GM23338 (cell line): Measurements from ENCODE around the gene CDKAL1. TPM values are rescaled to one million over a fixed set of nuclear protein-coding genes. Genes with fewer than 3 reads are reported as not detected.

Experiments
- ATAC-seq: fragments of 200-7000 bp; cut with Tn5 transposase; 3 replicates; pipeline ENCODE4 v1.9.1; 2020
- DNase-seq: peaks from one replicate; pipeline ENCODE4 v3.0.0-alpha.2; 2015; ENCODE audit warnings: low spot score
- H2AFZ ChIP-seq: fragments of 200-600 bp; sonication (generic); 2 replicates; pipeline ENCODE4 v1.8.0; 2016; ENCODE audit warnings: antibody characterized with exemption, mild to moderate bottlenecking, moderate library complexity
- H3F3A ChIP-seq: fragments of 200-600 bp; sonication (generic); replicated peaks from 2 replicates; pipeline ENCODE4 v1.8.0; 2017; ENCODE audit warnings: antibody characterized with exemption, mixed run types, low read depth
- H3K27ac ChIP-seq: fragments of 200-600 bp; sonication (generic); 2 replicates; pipeline ENCODE4 v1.6.1; 2016; ENCODE audit warnings: low read depth
- H3K27me3 ChIP-seq: fragments of 200-600 bp; sonication (generic); 2 replicates; pipeline ENCODE4 v1.8.0; 2016; ENCODE audit warnings: mild to moderate bottlenecking, mixed run types, moderate library complexity; ENCODE audit not compliant: insufficient read depth
- H3K36me3 ChIP-seq: fragments of 200-600 bp; sonication (generic); 2 replicates; pipeline ENCODE4 v1.8.0; 2016; ENCODE audit warnings: mild to moderate bottlenecking; ENCODE audit not compliant: insufficient read depth
- H3K4me1 ChIP-seq: fragments of 200-600 bp; sonication (generic); 2 replicates; pipeline ENCODE4 v1.8.0; 2016; ENCODE audit warnings: mild to moderate bottlenecking, moderate library complexity; ENCODE audit not compliant: insufficient read depth
- H3K4me2 ChIP-seq: fragments of 200-600 bp; sonication (generic); 2 replicates; pipeline ENCODE4 v1.7.1; 2017; ENCODE audit warnings: mixed run types
- H3K4me3 ChIP-seq: fragments of 200-600 bp; sonication (generic); 2 replicates; pipeline ENCODE4 v1.6.1; 2016; ENCODE audit warnings: mixed run types
- H3K79me2 ChIP-seq: fragments of 200-600 bp; sonication (generic); replicated peaks from 2 replicates; pipeline ENCODE4 v1.8.0; 2017; ENCODE audit warnings: mild to moderate bottlenecking; ENCODE audit not compliant: insufficient read depth
- H3K9me2 ChIP-seq: fragments of 200-600 bp; sonication (generic); 2 replicates; pipeline ENCODE4 v1.8.0; 2017; ENCODE audit not compliant: insufficient read depth
- H4K20me1 ChIP-seq: fragments of 200-600 bp; sonication (generic); replicated peaks from 2 replicates; pipeline ENCODE4 v1.8.0; 2017; ENCODE audit warnings: mild to moderate bottlenecking; ENCODE audit not compliant: insufficient read depth
- H3K27ac Mint-ChIP-seq: 2 replicates; pipeline ENCODE4 v1.8.0; 2020; ENCODE audit warnings: inconsistent platforms, mild to moderate bottlenecking, moderate library complexity, mixed read lengths
- H3K27me3 Mint-ChIP-seq: 3 replicates; pipeline ENCODE4 v1.8.0; 2022; ENCODE audit warnings: low read depth, mild to moderate bottlenecking, moderate library complexity, mixed read lengths, inconsistent platforms; ENCODE audit not compliant: insufficient read depth, poor library complexity
- H3K36me3 Mint-ChIP-seq: 3 replicates; pipeline ENCODE4 v1.8.0; 2021; ENCODE audit warnings: low read depth, mild to moderate bottlenecking, inconsistent platforms, moderate library complexity, mixed read lengths
- H3K4me1 Mint-ChIP-seq: 3 replicates; pipeline ENCODE4 v1.8.0; 2020; ENCODE audit warnings: mild to moderate bottlenecking, inconsistent platforms, mixed read lengths
- H3K4me3 Mint-ChIP-seq: 3 replicates; pipeline ENCODE4 v1.8.0; 2021; ENCODE audit warnings: moderate library complexity, mild to moderate bottlenecking, inconsistent platforms, mixed read lengths
- H3K9me3 Mint-ChIP-seq: 3 replicates; pipeline ENCODE4 v1.8.0; 2020; ENCODE audit warnings: moderate library complexity, mild to moderate bottlenecking, inconsistent platforms, mixed read lengths
- CREB1 ChIP-seq: fragments of 250-450 bp; sonication (Bioruptor Pico); IDR thresholded peaks from 2 replicates; pipeline ENCODE4 v1.5.0; 2020; ENCODE audit warnings: low read depth, mild to moderate bottlenecking, moderate library complexity
- EZH2 ChIP-seq: fragments of 200-600 bp; sonication (generic); IDR thresholded peaks from one replicate; pipeline ENCODE4 v1.8.0; 2017; ENCODE audit warnings: antibody characterized with exemption, mild to moderate bottlenecking, low read depth; ENCODE audit not compliant: unreplicated experiment
- JUNB ChIP-seq: IDR thresholded peaks from one replicate; pipeline ENCODE4 v1.6.1; 2016; ENCODE audit warnings: antibody characterized with exemption; ENCODE audit not compliant: unreplicated experiment
- NANOG ChIP-seq: IDR thresholded peaks from 2 replicates; pipeline ENCODE4 v1.6.1; 2016; ENCODE audit warnings: antibody characterized with exemption, borderline replicate concordance
- POLR2AphosphoS5 ChIP-seq: IDR thresholded peaks from 2 replicates; pipeline ENCODE4 v1.6.1; 2016; ENCODE audit warnings: antibody characterized with exemption, low read depth
- STAT1 ChIP-seq: IDR thresholded peaks from one replicate; pipeline ENCODE4 v1.6.1; 2016; ENCODE audit warnings: antibody characterized with exemption; ENCODE audit not compliant: unreplicated experiment
- ZNF114 ChIP-seq: fragments of 250-450 bp; sonication (Bioruptor Pico); IDR thresholded peaks from 2 replicates; pipeline ENCODE4 v1.5.0; 2020; ENCODE audit warnings: mild to moderate bottlenecking, moderate library complexity
- polyA plus RNA-seq: library from polyadenylated mRNA; unstranded; fragments of >200 nt; fragmentation: Nextera tagmentation; extraction: Ambion mirVana; gene quantifications from 2 replicates; pipeline ENCODE4 v1.2.1, GENCODE V29; 2016
- total RNA-seq: library from RNA; depleted of rRNA; stranded (reverse); fragments of >200 nt; shearing (Covaris generic); gene quantifications from 2 replicates; pipeline ENCODE4 v1.2.3, GENCODE V29; 2014
- TF ChIP-seq, protein P1 (sequence below): IDR thresholded peaks from one replicate; pipeline ENCODE4 v1.6.1; 2018; ENCODE audit warnings: antibody characterized with exemption; ENCODE audit not compliant: unreplicated experiment
- TF ChIP-seq, protein P2 (sequence below): IDR thresholded peaks from 2 replicates; pipeline ENCODE4 v1.6.1; 2016; ENCODE audit warnings: antibody characterized with exemption

CDKAL1 gene
- total and polyA plus RNA-seq, 2 experiments from 2014 or later, result 17.8 to 35.0 TPM

DNA sequence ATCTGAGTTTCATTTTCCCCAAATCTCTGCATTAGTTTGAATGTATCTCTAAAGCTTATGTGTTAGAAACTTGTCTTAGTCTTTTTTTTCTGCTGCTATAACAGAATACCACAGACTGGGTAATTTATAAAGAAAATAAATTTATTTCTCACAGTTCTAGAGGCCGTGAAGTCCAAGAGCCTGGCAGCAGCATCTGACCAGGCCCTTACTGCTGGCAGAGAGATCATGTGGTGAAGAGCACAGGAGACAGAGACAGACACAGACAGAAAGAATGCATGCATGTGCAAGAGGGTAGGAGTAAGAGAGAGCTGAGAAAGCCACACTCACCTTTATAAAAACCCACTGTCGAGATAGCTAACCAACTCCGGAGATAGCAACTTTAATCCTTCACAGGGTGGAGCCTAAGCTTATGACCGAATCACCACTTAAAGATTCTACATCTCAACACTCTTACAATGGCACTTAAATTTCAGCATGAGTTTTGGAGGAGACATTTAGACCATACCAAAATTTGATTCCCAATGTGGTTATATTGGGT is 646.6 kb downstream of the CDKAL1 start:
- Histone ChIP-seq H3K36me3 (peaks cover 5% of the 10 kb centered on the region; the same call in 1 of the 2 replicates), H2AFZ (no peak overlapping the region), H3K9me2 (no peaks in the 10 kb centered on the region), H3K4me1 (peaks cover 36% of the 10 kb centered on the region), H3F3A (no peaks in the 10 kb centered on the region; the same call in 1 of the 2 replicates), H3K27ac (no peak overlapping the region), H3K4me3 (no peak overlapping the region), H4K20me1 (no peaks in the 10 kb centered on the region), H3K4me2 (no peak overlapping the region), H3K27me3 (no peaks in the 10 kb centered on the region), H3K79me2 (no peaks in the 10 kb centered on the region)
- Mint-ChIP-seq H3K27me3 (peaks cover 4% of the 10 kb centered on the region), H3K27ac (peak overlapping the region; percentile 73; the same call in 1 of the 2 replicates), H3K4me3 (no peak overlapping the region), H3K36me3 (peaks cover 28% of the 10 kb centered on the region), H3K4me1 (peaks cover 28% of the 10 kb centered on the region), H3K9me3 (peaks cover 21% of the 10 kb centered on the region)
- TF ChIP-seq CREB1, result no peak
- TF ChIP-seq, protein P1, sequence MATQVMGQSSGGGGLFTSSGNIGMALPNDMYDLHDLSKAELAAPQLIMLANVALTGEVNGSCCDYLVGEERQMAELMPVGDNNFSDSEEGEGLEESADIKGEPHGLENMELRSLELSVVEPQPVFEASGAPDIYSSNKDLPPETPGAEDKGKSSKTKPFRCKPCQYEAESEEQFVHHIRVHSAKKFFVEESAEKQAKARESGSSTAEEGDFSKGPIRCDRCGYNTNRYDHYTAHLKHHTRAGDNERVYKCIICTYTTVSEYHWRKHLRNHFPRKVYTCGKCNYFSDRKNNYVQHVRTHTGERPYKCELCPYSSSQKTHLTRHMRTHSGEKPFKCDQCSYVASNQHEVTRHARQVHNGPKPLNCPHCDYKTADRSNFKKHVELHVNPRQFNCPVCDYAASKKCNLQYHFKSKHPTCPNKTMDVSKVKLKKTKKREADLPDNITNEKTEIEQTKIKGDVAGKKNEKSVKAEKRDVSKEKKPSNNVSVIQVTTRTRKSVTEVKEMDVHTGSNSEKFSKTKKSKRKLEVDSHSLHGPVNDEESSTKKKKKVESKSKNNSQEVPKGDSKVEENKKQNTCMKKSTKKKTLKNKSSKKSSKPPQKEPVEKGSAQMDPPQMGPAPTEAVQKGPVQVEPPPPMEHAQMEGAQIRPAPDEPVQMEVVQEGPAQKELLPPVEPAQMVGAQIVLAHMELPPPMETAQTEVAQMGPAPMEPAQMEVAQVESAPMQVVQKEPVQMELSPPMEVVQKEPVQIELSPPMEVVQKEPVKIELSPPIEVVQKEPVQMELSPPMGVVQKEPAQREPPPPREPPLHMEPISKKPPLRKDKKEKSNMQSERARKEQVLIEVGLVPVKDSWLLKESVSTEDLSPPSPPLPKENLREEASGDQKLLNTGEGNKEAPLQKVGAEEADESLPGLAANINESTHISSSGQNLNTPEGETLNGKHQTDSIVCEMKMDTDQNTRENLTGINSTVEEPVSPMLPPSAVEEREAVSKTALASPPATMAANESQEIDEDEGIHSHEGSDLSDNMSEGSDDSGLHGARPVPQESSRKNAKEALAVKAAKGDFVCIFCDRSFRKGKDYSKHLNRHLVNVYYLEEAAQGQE, result no peak
- TF ChIP-seq EZH2, result no peak
- TF ChIP-seq STAT1, result no peak
- no peak for TF ChIP-seq JUNB
- TF ChIP-seq NANOG, result no peak
- TF ChIP-seq, protein P2, sequence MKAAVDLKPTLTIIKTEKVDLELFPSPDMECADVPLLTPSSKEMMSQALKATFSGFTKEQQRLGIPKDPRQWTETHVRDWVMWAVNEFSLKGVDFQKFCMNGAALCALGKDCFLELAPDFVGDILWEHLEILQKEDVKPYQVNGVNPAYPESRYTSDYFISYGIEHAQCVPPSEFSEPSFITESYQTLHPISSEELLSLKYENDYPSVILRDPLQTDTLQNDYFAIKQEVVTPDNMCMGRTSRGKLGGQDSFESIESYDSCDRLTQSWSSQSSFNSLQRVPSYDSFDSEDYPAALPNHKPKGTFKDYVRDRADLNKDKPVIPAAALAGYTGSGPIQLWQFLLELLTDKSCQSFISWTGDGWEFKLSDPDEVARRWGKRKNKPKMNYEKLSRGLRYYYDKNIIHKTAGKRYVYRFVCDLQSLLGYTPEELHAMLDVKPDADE, result no peak
- no peak for TF ChIP-seq ZNF114
- TF ChIP-seq POLR2AphosphoS5, result no peak
- ATAC-seq (no peak), DNase-seq (no peak)

DNA sequence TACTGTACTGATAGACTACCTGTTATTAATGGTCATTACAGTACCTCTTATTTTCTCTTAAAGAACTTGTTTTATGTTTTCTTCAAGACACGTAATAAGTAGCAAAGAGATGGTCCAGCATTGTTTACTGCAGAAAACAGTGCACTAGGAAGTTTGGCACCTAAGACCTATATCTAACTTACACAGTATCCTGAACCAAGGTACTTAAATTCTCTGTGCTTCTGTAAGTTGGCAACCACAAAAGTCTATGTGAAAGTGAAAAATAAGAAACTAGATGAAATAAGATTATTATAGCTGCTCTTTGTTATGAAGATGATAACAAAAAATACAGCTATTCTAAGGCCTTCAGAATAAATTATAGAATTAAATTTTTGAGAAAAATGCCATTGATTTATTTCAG is 647.6 kb downstream of the CDKAL1 start:
- Histone ChIP-seq H4K20me1 (no peaks in the 10 kb centered on the region), H3K4me3 (no peak overlapping the region), H3K36me3 (peaks cover 5% of the 10 kb centered on the region; the same call in 1 of the 2 replicates), H3K4me2 (no peak overlapping the region), H3K4me1 (peaks cover 44% of the 10 kb centered on the region), H3F3A (no peaks in the 10 kb centered on the region; the same call in 1 of the 2 replicates), H3K27me3 (no peaks in the 10 kb centered on the region), H3K79me2 (no peaks in the 10 kb centered on the region), H2AFZ (no peak overlapping the region), H3K9me2 (no peaks in the 10 kb centered on the region), H3K27ac (no peak overlapping the region)
- H3K9me3 Mint-ChIP-seq, result peaks cover 21% of the 10 kb centered on the region
- H3K27me3 Mint-ChIP-seq, result peaks cover 6% of the 10 kb centered on the region
- H3K4me1 Mint-ChIP-seq, result peaks cover 38% of the 10 kb centered on the region
- no peak overlapping the region for H3K27ac Mint-ChIP-seq
- DNase-seq, result no peak
- TF ChIP-seq NANOG (no peak), POLR2AphosphoS5 (no peak)
- no peak overlapping the region for H3K4me3 Mint-ChIP-seq
- H3K36me3 Mint-ChIP-seq, result peaks cover 28% of the 10 kb centered on the region
- ATAC-seq, result no peak
